IMR-90 (cell line): ENCODE measurements around the gene NCKAP5. TPM values are rescaled to one million over a fixed set of nuclear protein-coding genes. Genes with fewer than 3 reads are reported as not detected.

Experiments used
- ATAC-seq: fragments of 200-7000 bp; cut with Tn5 transposase; 2 replicates; pipeline ENCODE4 v1.9.1; 2020; ENCODE audit warnings: low read depth, mild to moderate bottlenecking, moderate library complexity
- BruUV-seq: library from RNA; stranded (reverse); fragments of 400-500 nt; replicated peaks from 2 replicates; lab custom pipeline; 2021; lab: Mats Ljungman, UMichigan
- CTCF ChIA-PET: fragments of 300-600 bp; formaldehyde crosslinking; extraction: SDS; loops from one replicate; lab custom pipeline; 2021; ENCODE audit warnings: antibody characterized with exemption; lab: Yijun Ruan, JAX
- POLR2A ChIA-PET: fragments of 300-600 bp; sonication (Branson Sonifier 250); formaldehyde crosslinking; loops from one replicate; lab custom pipeline; 2022; ENCODE audit warnings: antibody characterized with exemption; ENCODE audit not compliant: unreplicated experiment; lab: Charles Lee
- DNase-seq: peaks from one replicate; pipeline ENCODE4 v3.0.0; 2013
- H2AFZ ChIP-seq: replicated peaks from 2 replicates; pipeline ENCODE3; 2013; ENCODE audit warnings: low read length, mild to moderate bottlenecking; ENCODE audit not compliant: poor library complexity
- H2AK5ac ChIP-seq: 2 replicates; pipeline ENCODE4 v1.6.1; 2013; ENCODE audit warnings: low read depth, low read length, inconsistent platforms
- H2AK9ac ChIP-seq: replicated peaks from 2 replicates; pipeline ENCODE3; 2013; ENCODE audit warnings: mild to moderate bottlenecking, low read depth, low read length, moderate library complexity; ENCODE audit not compliant: poor library complexity
- H2BK120ac ChIP-seq: 2 replicates; pipeline ENCODE4 v1.6.1; 2013; ENCODE audit warnings: low read depth, low read length, inconsistent platforms
- H2BK15ac ChIP-seq: 3 replicates; pipeline ENCODE4 v1.6.1; 2013; ENCODE audit warnings: low read depth, low read length, inconsistent platforms
- H2BK20ac ChIP-seq: 2 replicates; pipeline ENCODE4 v1.6.1; 2013; ENCODE audit warnings: low read depth, mild to moderate bottlenecking, inconsistent platforms, low read length, moderate library complexity
- H2BK5ac ChIP-seq: 2 replicates; pipeline ENCODE4 v1.6.1; 2013; ENCODE audit warnings: mild to moderate bottlenecking, low read depth, low read length, inconsistent platforms; ENCODE audit not compliant: poor library complexity, severe bottlenecking
- H3K14ac ChIP-seq: replicated peaks from 2 replicates; pipeline ENCODE4 v1.6.1; 2013; ENCODE audit warnings: low read depth, low read length, inconsistent platforms
- H3K18ac ChIP-seq: 2 replicates; pipeline ENCODE4 v1.6.1; 2013; ENCODE audit warnings: low read depth, low read length, control low read depth
- H3K23ac ChIP-seq: 2 replicates; pipeline ENCODE4 v1.6.1; 2013; ENCODE audit warnings: low read depth, low read length, inconsistent platforms
- H3K27ac ChIP-seq: 2 replicates; pipeline ENCODE4 v1.5.1; 2013; ENCODE audit warnings: mild to moderate bottlenecking, control low read depth, low read length; ENCODE audit not compliant: insufficient read depth
- H3K27me3 ChIP-seq: 2 replicates; pipeline ENCODE4 v1.6.1; 2013; ENCODE audit warnings: low read length; ENCODE audit not compliant: control insufficient read depth, insufficient read depth
- H3K36me3 ChIP-seq: 2 replicates; pipeline ENCODE4 v1.6.1; 2013; ENCODE audit warnings: low read length, mixed read lengths; ENCODE audit not compliant: control insufficient read depth, insufficient read depth
- H3K4ac ChIP-seq: 2 replicates; pipeline ENCODE4 v1.6.1; 2013; ENCODE audit warnings: low read depth, low read length, inconsistent platforms
- H3K4me1 ChIP-seq: 2 replicates; pipeline ENCODE4 v1.6.1; 2013; ENCODE audit warnings: low read length, mixed read lengths; ENCODE audit not compliant: control insufficient read depth, insufficient read depth
- H3K4me2 ChIP-seq: 2 replicates; pipeline ENCODE4 v1.6.1; 2013; ENCODE audit warnings: low read depth, mild to moderate bottlenecking, control low read depth, low read length, moderate library complexity
- H3K4me3 ChIP-seq: 2 replicates; pipeline ENCODE4 v1.5.1; 2013; ENCODE audit warnings: low read depth, mild to moderate bottlenecking, control low read depth, low read length, moderate library complexity; ENCODE audit not compliant: insufficient read depth
- H3K56ac ChIP-seq: 2 replicates; pipeline ENCODE4 v1.6.1; 2013; ENCODE audit warnings: low read length, inconsistent platforms; ENCODE audit not compliant: insufficient read depth; ENCODE audit errors: extremely low read depth
- H3K79me1 ChIP-seq, 2 experiments: 2 replicates each; pipeline ENCODE4 v1.6.1; 2013; ENCODE audit warnings: low read length in 2 of 2, inconsistent platforms in 1 of 2, low read depth in 1 of 2
- H3K9ac ChIP-seq: 2 replicates; pipeline ENCODE4 v1.6.1; 2013; ENCODE audit warnings: low read depth, low read length, control low read depth
- H3K9me1 ChIP-seq: 2 replicates; pipeline ENCODE4 v1.6.1; 2013; ENCODE audit warnings: low read length, inconsistent platforms; ENCODE audit not compliant: insufficient read depth
- H3K9me3 ChIP-seq: 2 replicates; pipeline ENCODE4 v1.6.1; 2013; ENCODE audit warnings: low read length; ENCODE audit not compliant: control insufficient read depth, insufficient read depth
- H4K20me1 ChIP-seq: 2 replicates; pipeline ENCODE4 v1.6.1; 2013; ENCODE audit warnings: low read length, inconsistent platforms; ENCODE audit not compliant: insufficient read depth
- H4K5ac ChIP-seq: 2 replicates; pipeline ENCODE4 v1.6.1; 2013; ENCODE audit warnings: mild to moderate bottlenecking, low read depth, low read length, control low read depth
- H4K8ac ChIP-seq, 2 experiments: 2 replicates each; pipeline ENCODE4 v1.6.1; 2013; ENCODE audit warnings: low read depth in 2 of 2, low read length in 2 of 2, control low read depth in 1 of 2, inconsistent platforms in 1 of 2
- H4K91ac ChIP-seq: 2 replicates; pipeline ENCODE4 v1.6.1; 2013; ENCODE audit warnings: low read depth, low read length, inconsistent platforms; ENCODE audit not compliant: insufficient read depth
- BHLHE40 ChIP-seq: fragments of 150-350 bp; IDR thresholded peaks from 2 replicates; pipeline ENCODE4 v1.6.1; 2016; ENCODE audit warnings: mild to moderate bottlenecking, low read depth, low read length
- FOS ChIP-seq: fragments of 150-350 bp; IDR thresholded peaks from 2 replicates; pipeline ENCODE4 v1.6.1; 2016; ENCODE audit warnings: low read depth, low read length
- MAFK ChIP-seq: IDR thresholded peaks from 2 replicates; pipeline ENCODE4 v1.6.1; 2012; ENCODE audit warnings: low read depth, low read length, improper control_type of control experiment
- NFE2L2 ChIP-seq: fragments of 150-350 bp; IDR thresholded peaks from 2 replicates; pipeline ENCODE4 v1.6.1; 2016; ENCODE audit warnings: low read depth, mild to moderate bottlenecking, low read length
- RCOR1 ChIP-seq: IDR thresholded peaks from 2 replicates; pipeline ENCODE4 v1.6.1; 2012; ENCODE audit warnings: mild to moderate bottlenecking, low read length, improper control_type of control experiment; ENCODE audit not compliant: insufficient replicate concordance
- RFX5 ChIP-seq: IDR thresholded peaks from 2 replicates; pipeline ENCODE4 v1.8.0; 2012; ENCODE audit warnings: low read depth, mild to moderate bottlenecking, low read length, moderate library complexity
- SMC3 ChIP-seq: fragments of 150-350 bp; IDR thresholded peaks from 2 replicates; pipeline ENCODE4 v1.6.1; 2016; ENCODE audit warnings: low read depth, mild to moderate bottlenecking, antibody characterized with exemption, low read length, moderate library complexity
- WGBS, 2 experiments: methylation state at CpG; one replicate each; pipeline versions ENCODE4 v1.1.5 to v1.1.7; 2013; ENCODE audit warnings: missing lambda C conversion rate in 2 of 2; ENCODE audit not compliant: insufficient read length in 1 of 2; ENCODE audit errors: extremely low coverage in 2 of 2; 5-methylcytosine and 5-hydroxymethylcytosine counted together
- dilution Hi-C: fragments of 300-500 bp; cut with HindIII; formaldehyde crosslinking; loops from one replicate; pipeline ENCODE4 v1.14.3; 2018; ENCODE audit warnings: low sequenced_read_pairs; ENCODE audit not compliant: unreplicated experiment
- in situ Hi-C: fragments of 300-500 bp; cut with MboI; formaldehyde crosslinking; loops from 3 replicates; pipeline ENCODE4 v1.14.3; 2019; ENCODE audit warnings: low sequenced_read_pairs, inconsistent platforms, mixed read lengths
- intact Hi-C: fragments of 100-400 bp; cut with micrococcal nuclease; formaldehyde crosslinking; loops from 2 replicates; pipeline ENCODE4 v1.10.0; 2022
- polyA plus RNA-seq, 3 experiments: library from polyadenylated mRNA; depleted of rRNA; stranded (reverse); fragments of >200 nt; gene quantifications; 2 replicates each; pipeline ENCODE4 v1.2.3, GENCODE V29; 2012; ENCODE audit warnings: low replicate concordance in 1 of 3
- total RNA-seq: library from RNA; depleted of rRNA; stranded (reverse); fragments of >200 nt; gene quantifications from 2 replicates; pipeline ENCODE4 v1.2.3, GENCODE V29; 2012

NCKAP5 gene
- total and polyA plus RNA-seq, 2 of the 4 experiments (the other 2 are of a cell fraction): 2.7 to 3.9 TPM

DNA sequence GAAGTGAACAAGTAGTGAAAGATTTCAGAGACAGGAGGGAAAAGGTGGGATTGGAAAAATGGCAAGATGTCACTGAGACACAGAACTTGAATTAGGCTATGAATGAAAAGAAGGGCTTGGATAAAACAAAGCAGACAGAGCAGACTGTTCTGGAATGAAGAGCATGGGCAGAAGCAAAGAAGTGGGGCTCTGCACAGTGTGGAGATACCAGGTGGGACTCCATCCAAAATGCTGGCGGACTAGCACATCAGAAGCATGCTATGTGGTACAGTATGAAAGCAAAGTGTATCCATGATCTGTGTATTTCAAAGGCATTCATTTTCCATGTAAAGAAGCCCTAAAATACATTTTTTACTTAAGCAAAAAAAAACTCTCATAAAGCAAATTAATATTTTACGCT, 487.4 kb downstream of the NCKAP5 start:
- BruUV-seq: no TSS peak
- Histone ChIP-seq H3K79me1 (peaks cover 6 to 54% of the 10 kb centered on the region in 2 experiments; a peak in 3 of 4 replicates), H3K14ac (no peak overlapping the region), H2BK120ac (no peak overlapping the region), H3K36me3 (peaks cover 5% of the 10 kb centered on the region; the same call in 1 of the 2 replicates), H3K9me3 (no peaks in the 10 kb centered on the region), H3K23ac (no peak overlapping the region), H3K27ac (no peak overlapping the region), H2BK20ac (no peak overlapping the region), H3K9me1 (peaks cover 10% of the 10 kb centered on the region), H3K9ac (no peak overlapping the region), H3K18ac (no peak overlapping the region), H3K4ac (no peak overlapping the region), H3K4me1 (peaks cover 3% of the 10 kb centered on the region; the same call in 1 of the 2 replicates), H2BK5ac (no peak overlapping the region), H2AK9ac (no peak overlapping the region), H3K4me3 (no peak overlapping the region), H4K20me1 (peaks cover 11% of the 10 kb centered on the region; the same call in 1 of the 2 replicates), H4K91ac (no peak overlapping the region), H4K5ac (no peak overlapping the region), H2AK5ac (peak overlapping the region; percentile 8; the same call in 1 of the 2 replicates), H3K27me3 (no peaks in the 10 kb centered on the region), H3K4me2 (no peak overlapping the region), H2BK15ac (no peak overlapping the region), H3K56ac (no peak overlapping the region), H2AFZ (no peak overlapping the region), H4K8ac (no peak overlapping the region)
- TF ChIP-seq RFX5 (no peak), MAFK (no peak), RCOR1 (no peak), SMC3 (no peak), BHLHE40 (no peak), NFE2L2 (no peak), FOS (no peak)
- DNase-seq (no peak), ATAC-seq (no peak)
- WGBS, 2 experiments: no CpG with 5 or more reads among the region's 2 CpGs
- intact Hi-C loops: no loop called here
- dilution Hi-C loops: no loop called here
- ChIA-PET POLR2A (no interaction called here), CTCF (no interaction called here)
- in situ Hi-C loops: no loop called here
